ENCODE results near the gene C9orf152. TPM values are rescaled to one million over a fixed set of nuclear protein-coding genes. Genes with fewer than 3 reads are reported as not detected.

The C9orf152 gene
- total and polyA plus RNA-seq, 2 of the 13 experiments (the other 11 are each of a cell fraction or from before 2014, with no cell fraction given), result 0.24 to 0.48 TPM

DNA sequence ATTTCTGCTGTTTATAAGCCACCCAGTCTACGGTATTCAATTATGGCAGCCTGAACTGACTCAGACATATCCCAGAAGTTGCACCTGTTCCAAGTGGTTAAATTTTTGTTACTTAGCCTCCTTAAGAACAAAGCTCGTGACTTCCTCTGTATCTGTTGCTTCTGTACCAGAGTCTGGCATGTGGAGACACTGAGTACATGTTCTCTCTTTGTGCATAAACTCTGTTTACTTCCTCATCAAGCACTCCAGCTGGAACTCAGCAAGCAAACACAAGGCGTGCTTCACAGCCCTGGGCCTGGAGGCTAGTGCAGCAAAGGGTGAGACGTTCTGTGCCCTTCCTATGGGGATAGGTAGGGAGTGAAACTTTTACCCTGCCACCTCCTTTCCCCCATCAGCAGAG lies 19.0 kb downstream of the C9orf152 start (continued):
- TF ChIP-seq ZNF275 (CRISPR knock-in tag; IDR thresholded peaks at IDR 0.05; ENCODE audit: borderline replicate concordance), result no peak
- TF ChIP-seq, protein P1, sequence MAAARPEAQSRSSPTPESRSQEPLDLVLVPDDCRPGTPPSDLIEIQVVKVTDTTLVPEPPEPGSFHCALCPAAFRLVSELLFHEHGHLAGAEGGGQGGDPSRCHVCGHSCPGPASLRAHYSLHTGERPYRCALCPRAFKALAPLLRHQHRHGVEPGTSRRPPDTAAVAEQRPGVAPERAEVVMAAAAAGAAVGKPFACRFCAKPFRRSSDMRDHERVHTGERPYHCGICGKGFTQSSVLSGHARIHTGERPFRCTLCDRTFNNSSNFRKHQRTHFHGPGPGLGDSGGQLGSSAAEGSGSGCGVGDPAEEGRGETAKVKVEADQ (CRISPR knock-in tag; IDR thresholded peaks at IDR 0.05; ENCODE audit: borderline replicate concordance), result no peak
- no peak for TF ChIP-seq FOXP1 (IDR thresholded peaks at IDR 0.05)
- TF ChIP-seq FOXP1 (CRISPR knock-in tag; IDR thresholded peaks at IDR 0.05), result peak; percentile 80
- TF ChIP-seq ZNF160 (CRISPR knock-in tag; IDR thresholded peaks at IDR 0.05), result no peak
- TF ChIP-seq EZH2 (conservative IDR thresholded peaks at IDR 0.05; ENCODE audit: low read depth, low read length), result no peak
- TF ChIP-seq, protein P2, sequence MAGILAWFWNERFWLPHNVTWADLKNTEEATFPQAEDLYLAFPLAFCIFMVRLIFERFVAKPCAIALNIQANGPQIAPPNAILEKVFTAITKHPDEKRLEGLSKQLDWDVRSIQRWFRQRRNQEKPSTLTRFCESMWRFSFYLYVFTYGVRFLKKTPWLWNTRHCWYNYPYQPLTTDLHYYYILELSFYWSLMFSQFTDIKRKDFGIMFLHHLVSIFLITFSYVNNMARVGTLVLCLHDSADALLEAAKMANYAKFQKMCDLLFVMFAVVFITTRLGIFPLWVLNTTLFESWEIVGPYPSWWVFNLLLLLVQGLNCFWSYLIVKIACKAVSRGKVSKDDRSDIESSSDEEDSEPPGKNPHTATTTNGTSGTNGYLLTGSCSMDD (CRISPR knock-in tag; IDR thresholded peaks at IDR 0.05), result no peak
- no peak for TF ChIP-seq SSRP1 (CRISPR knock-in tag; IDR thresholded peaks at IDR 0.05)
- TF ChIP-seq, protein P3, sequence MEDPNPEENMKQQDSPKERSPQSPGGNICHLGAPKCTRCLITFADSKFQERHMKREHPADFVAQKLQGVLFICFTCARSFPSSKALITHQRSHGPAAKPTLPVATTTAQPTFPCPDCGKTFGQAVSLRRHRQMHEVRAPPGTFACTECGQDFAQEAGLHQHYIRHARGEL (CRISPR knock-in tag; IDR thresholded peaks at IDR 0.05), result no peak
- TF ChIP-seq HIVEP1 (CRISPR knock-in tag; IDR thresholded peaks at IDR 0.05), result no peak
- no peak for TF ChIP-seq PRDM10 (CRISPR knock-in tag; IDR thresholded peaks at IDR 0.05; ENCODE audit: low read depth)
- peak; percentile 94 for TF ChIP-seq TFAP4 (IDR thresholded peaks at IDR 0.05; ENCODE audit: borderline replicate concordance, low read depth)
- TF ChIP-seq ZNF354B (CRISPR knock-in tag; IDR thresholded peaks at IDR 0.05), result no peak
- peak; percentile 43; the same call in 1 of the 2 replicates for TF ChIP-seq HOXA3 (CRISPR knock-in tag; IDR thresholded peaks at IDR 0.05)
- no peak for TF ChIP-seq TEAD3 (CRISPR knock-in tag; optimal IDR thresholded peaks at IDR 0.05; ENCODE audit: borderline replicate concordance)
- no peak for TF ChIP-seq YEATS4 (CRISPR knock-in tag; IDR thresholded peaks at IDR 0.05; ENCODE audit: borderline replicate concordance)
- 0 out of 2 replicates have a peak, but pooled peaks have one; percentile 32 for TF ChIP-seq SPEN (CRISPR knock-in tag; IDR thresholded peaks at IDR 0.05; ENCODE audit: low read depth)
- no peak for TF ChIP-seq RNF2 (conservative IDR thresholded peaks at IDR 0.05; ENCODE audit: low read depth)

All from HepG2 (cell line).